GM18951 (cell line): Measurements from ENCODE around the gene STYXL1.

Experiments used
- POLR2A ChIP-seq: IDR thresholded peaks from 4 replicates; pipeline ENCODE4 v1.6.1; 2011; ENCODE audit warnings: mild to moderate bottlenecking; ENCODE audit not compliant: insufficient read length, insufficient read depth; ENCODE audit errors: extremely low read depth
- in situ Hi-C: fragments of 300-500 bp; cut with MboI; formaldehyde crosslinking; loops from one replicate; pipeline ENCODE4 v1.12.0; 2022; ENCODE audit warnings: low sequenced_read_pairs, mixed read lengths, inconsistent platforms; ENCODE audit not compliant: unreplicated experiment

Gene STYXL1

GRCh38 chr7:75989500-75990388 lies 58.1 kb downstream of the STYXL1 start:
- no peak for TF ChIP-seq POLR2A
- in situ Hi-C loops = no loop called here

GRCh38 chr7:75988568-75989499 lies 59.0 kb downstream of the STYXL1 start:
- no peak for TF ChIP-seq POLR2A

GRCh38 chr7:75987805-75988567 lies 59.8 kb downstream of the STYXL1 start:
- TF ChIP-seq POLR2A = no peak
- in situ Hi-C loops = no loop called here

More at GRCh38 chr7:75988568-75989499, 59.0 kb downstream of the STYXL1 start:
- in situ Hi-C loops = no loop called here

- no peak for TF ChIP-seq POLR2A
- in situ Hi-C loops = no loop called here
Observed at GRCh38 chr7:75987026-75987804, 60.6 kb downstream of the STYXL1 start.

GRCh38 chr7:75986147-75986781 lies 61.5 kb downstream of the STYXL1 start:
- TF ChIP-seq POLR2A = no peak
- in situ Hi-C loops = no loop called here

GRCh38 chr7:75985518-75986146 lies 62.2 kb downstream of the STYXL1 start:
- no peak for TF ChIP-seq POLR2A

GRCh38 chr7:75985009-75985517 lies 62.7 kb downstream of the STYXL1 start:
- in situ Hi-C loops = no loop called here
- TF ChIP-seq POLR2A = no peak

More at GRCh38 chr7:75985518-75986146, 62.2 kb downstream of the STYXL1 start:
- in situ Hi-C loops = no loop called here

- TF ChIP-seq POLR2A = no peak
- in situ Hi-C loops = no loop called here
Observed at GRCh38 chr7:75984130-75985008, 63.4 kb downstream of the STYXL1 start.

- TF ChIP-seq POLR2A = no peak
- in situ Hi-C loops = no loop called here
Observed at GRCh38 chr7:75983471-75984129, 64.2 kb downstream of the STYXL1 start.

GRCh38 chr7:75982306-75983064 lies 65.3 kb downstream of the STYXL1 start:
- in situ Hi-C loops = no loop called here
- TF ChIP-seq POLR2A = no peak
